Immature natural killer cell (primary cell): ENCODE results near the gene TMOD4. TPM values are rescaled to one million over a fixed set of nuclear protein-coding genes. Genes with fewer than 3 reads are reported as not detected.
"Not testable (repeated sequence)": the region's sequence is repeated elsewhere in the genome, so short reads cannot be mapped to it uniquely, and the experiment has no call there.

ENCODE experiments used
- DNase-seq, 3 donors: peaks; one replicate each; pipeline ENCODE4 v3.0.0; 2022; ENCODE audit warnings: mixed read lengths in 1 of 3
- H3K27ac Mint-ChIP-seq, 6 donors: one replicate each; pipeline ENCODE4 v1.8.0; 2020; ENCODE audit warnings: mixed read lengths in 6 of 6, mild to moderate bottlenecking in 5 of 6, inconsistent platforms in 4 of 6, moderate library complexity in 3 of 6
- H3K27me3 Mint-ChIP-seq, 3 donors: one replicate each; pipeline ENCODE4 v1.8.0; 2020 to 2021; ENCODE audit warnings: low read depth in 3 of 3, mild to moderate bottlenecking in 3 of 3, mixed read lengths in 3 of 3, moderate library complexity in 3 of 3, inconsistent platforms in 1 of 3
- H3K36me3 Mint-ChIP-seq, 3 donors: one replicate each; pipeline ENCODE4 v1.8.0; 2020; ENCODE audit warnings: mixed read lengths in 3 of 3, inconsistent platforms in 2 of 3, mild to moderate bottlenecking in 2 of 3
- H3K4me1 Mint-ChIP-seq, 2 donors: one replicate each; pipeline ENCODE4 v1.8.0; 2020; ENCODE audit warnings: inconsistent platforms in 2 of 2, mild to moderate bottlenecking in 2 of 2, mixed read lengths in 2 of 2, moderate library complexity in 1 of 2
- H3K4me3 Mint-ChIP-seq, 5 donors: one replicate each; pipeline ENCODE4 v1.8.0; 2020; ENCODE audit warnings: mild to moderate bottlenecking in 5 of 5, mixed read lengths in 5 of 5, inconsistent platforms in 3 of 5, moderate library complexity in 3 of 5
- H3K9me3 Mint-ChIP-seq, 6 donors: one replicate each; pipeline ENCODE4 v1.8.0; 2020; ENCODE audit warnings: mild to moderate bottlenecking in 6 of 6, mixed read lengths in 6 of 6, inconsistent platforms in 4 of 6, moderate library complexity in 3 of 6
- polyA plus RNA-seq, 3 donors: library from polyadenylated mRNA; unstranded; fragments of 300-500 nt; fragmentation: Illumina TruSeq; gene quantifications; one replicate each; pipeline ENCODE4 v1.2.3, GENCODE V29; 2021

Gene TMOD4
- polyA plus RNA-seq, 3 donors from 2014 or later: 1.3 TPM; not detected in 2

DNA sequence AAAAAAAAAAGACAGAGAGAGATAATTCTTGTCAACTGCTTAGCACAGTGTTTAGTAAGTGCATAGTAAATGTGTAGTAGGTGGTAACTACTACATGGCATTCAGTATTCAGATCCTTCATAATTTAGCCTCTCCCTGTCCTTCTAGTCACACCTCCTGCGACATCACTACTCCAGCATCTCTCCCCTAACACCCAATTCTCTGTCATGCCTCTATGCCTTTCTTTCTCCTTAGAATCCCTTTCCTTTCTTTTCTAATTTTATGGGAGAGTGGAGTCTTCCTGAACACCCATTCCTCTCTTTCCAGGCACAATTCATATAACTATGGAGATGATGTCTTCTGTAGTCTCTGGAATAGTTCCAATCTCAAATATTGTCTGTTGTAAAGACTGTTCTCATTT is 18.1 kb upstream of the TMOD4 start:
- peaks cover 34 to 35% of the 10 kb centered on the region in 2 donors for H3K4me1 Mint-ChIP-seq
- no peak for DNase-seq
- H3K9me3 Mint-ChIP-seq: no peaks in the 10 kb centered on the region
- H3K27ac Mint-ChIP-seq: no peak overlapping the region
- no peak overlapping the region for H3K4me3 Mint-ChIP-seq
- peaks cover 11 to 22% (median 13%) of the 10 kb centered on the region in 3 donors for H3K27me3 Mint-ChIP-seq
- H3K36me3 Mint-ChIP-seq: peaks cover 0 to 3% (median 0%) of the 10 kb centered on the region in 3 donors

GRCh38 chr1:151193304-151193703 is 17.5 kb upstream of the TMOD4 start:
- Mint-ChIP-seq H3K4me1 (peaks cover 35% of the 10 kb centered on the region in 2 donors), H3K36me3 (peaks cover 0 to 3% (median 0%) of the 10 kb centered on the region in 3 donors), H3K9me3 (no peaks in the 10 kb centered on the region), H3K27me3 (peaks cover 6 to 16% (median 10%) of the 10 kb centered on the region in 3 donors), H3K4me3 (no peak overlapping the region), H3K27ac (no peak overlapping the region)
- DNase-seq: no peak

GRCh38 chr1:151192047-151192446 is 16.3 kb upstream of the TMOD4 start:
- DNase-seq: no peak
- Mint-ChIP-seq H3K36me3 (peaks cover 0 to 3% (median 0%) of the 10 kb centered on the region in 3 donors), H3K4me1 (peaks cover 32 to 38% of the 10 kb centered on the region in 2 donors), H3K27ac (no peak overlapping the region), H3K4me3 (peak overlapping the region in 1 of 5 donors; percentile 32), H3K9me3 (no peaks in the 10 kb centered on the region), H3K27me3 (peaks cover 3 to 9% (median 7%) of the 10 kb centered on the region in 3 donors)

DNA sequence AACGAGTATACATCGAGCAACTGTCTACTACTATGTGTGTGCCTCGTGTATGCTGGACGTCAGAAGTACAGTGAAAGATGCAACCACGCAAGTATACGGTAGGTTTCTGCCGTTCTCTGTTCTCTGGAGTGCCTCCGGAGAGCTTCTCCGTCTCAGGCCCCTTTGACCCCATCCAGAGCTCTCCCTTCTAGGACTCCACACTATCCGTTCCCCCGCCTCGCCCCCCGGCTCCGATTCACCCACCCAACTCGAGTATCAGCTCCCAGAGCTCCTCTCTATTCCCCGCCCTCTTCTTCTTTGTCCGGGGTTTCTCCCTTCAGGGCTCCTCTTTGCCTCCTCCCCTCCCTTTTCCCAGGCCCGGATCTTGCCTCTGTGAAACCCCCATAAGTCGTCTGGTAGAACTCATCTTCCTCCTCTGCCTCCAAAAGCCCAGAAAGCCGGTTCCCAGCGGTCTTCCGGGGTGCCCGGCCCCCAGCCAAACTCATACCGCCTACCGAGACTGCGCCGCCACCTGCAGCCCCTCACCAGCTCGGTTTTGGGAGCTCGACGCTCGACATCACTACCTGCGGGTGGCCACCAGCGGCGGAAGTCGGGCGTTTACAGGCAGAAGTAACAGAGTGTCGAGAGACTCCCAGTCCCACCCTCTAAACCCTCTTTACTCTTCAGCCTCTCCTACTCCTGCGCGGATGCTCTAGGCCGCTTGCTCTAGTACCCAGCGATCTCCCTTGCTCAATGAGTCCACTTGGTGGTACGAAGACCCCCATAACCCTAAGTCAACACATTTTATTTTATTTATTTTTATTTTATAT is 14.1 kb upstream of the TMOD4 start, which contains the start of gene VPS72:
VPS72 (minus strand) TSS at position 561 of the 809 bp plus-strand sequence; CDS start at position 485, 76 bp downstream.
- peak; percentile 79 to 80 (median 79) for DNase-seq
- Mint-ChIP-seq H3K27me3 (peaks cover 3 to 5% (median 5%) of the 10 kb centered on the region in 3 donors), H3K36me3 (peaks cover 5 to 10% (median 9%) of the 10 kb centered on the region in 3 donors), H3K9me3 (no peaks in the 10 kb centered on the region), H3K27ac (peak within 1 kb of the TSS; percentile 95 to 98 (median 97)), H3K4me3 (peak within 1 kb of the TSS; percentile 95 to 99 (median 98)), H3K4me1 (peaks cover 31 to 44% of the 10 kb centered on the region in 2 donors)

DNA sequence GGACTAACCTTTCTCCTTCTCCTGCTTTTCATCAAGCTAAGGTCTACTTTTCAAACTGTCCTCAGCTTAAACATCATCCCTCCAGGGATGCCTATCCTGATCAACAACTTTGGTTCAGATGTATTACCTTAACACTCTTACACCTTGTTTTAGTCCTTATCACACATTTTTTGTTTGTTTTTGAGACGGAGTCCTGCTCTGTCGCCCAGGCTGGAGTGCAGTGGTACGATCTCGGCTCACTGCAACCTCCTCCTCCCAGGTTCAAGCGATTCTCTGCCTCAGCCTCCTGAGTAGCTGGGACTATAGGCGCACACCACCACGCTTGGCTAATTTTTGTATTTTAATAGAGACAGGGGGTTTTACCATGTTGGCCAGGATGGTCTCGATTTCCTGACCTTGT is 12.9 kb upstream of the TMOD4 start:
- Mint-ChIP-seq H3K4me3 (peak overlapping the region; percentile 95 to 99 (median 98)), H3K27ac (peak overlapping the region; percentile 68 to 98 (median 96)), H3K36me3 (peaks cover 10 to 18% (median 15%) of the 10 kb centered on the region in 3 donors), H3K4me1 (peaks cover 35 to 44% of the 10 kb centered on the region in 2 donors)
- H3K9me3 Mint-ChIP-seq, DNase-seq, H3K27me3 Mint-ChIP-seq: not testable (repeated sequence)

GRCh38 chr1:151187205-151187604 is 11.4 kb upstream of the TMOD4 start:
- H3K27ac Mint-ChIP-seq: no peak overlapping the region
- no peak overlapping the region for H3K4me3 Mint-ChIP-seq
- H3K27me3 Mint-ChIP-seq: peaks cover 3 to 5% (median 5%) of the 10 kb centered on the region in 3 donors
- H3K4me1 Mint-ChIP-seq: peaks cover 35 to 50% of the 10 kb centered on the region in 2 donors
- H3K36me3 Mint-ChIP-seq: peaks cover 17 to 27% (median 23%) of the 10 kb centered on the region in 3 donors
- no peak for DNase-seq
- H3K9me3 Mint-ChIP-seq: no peaks in the 10 kb centered on the region

DNA sequence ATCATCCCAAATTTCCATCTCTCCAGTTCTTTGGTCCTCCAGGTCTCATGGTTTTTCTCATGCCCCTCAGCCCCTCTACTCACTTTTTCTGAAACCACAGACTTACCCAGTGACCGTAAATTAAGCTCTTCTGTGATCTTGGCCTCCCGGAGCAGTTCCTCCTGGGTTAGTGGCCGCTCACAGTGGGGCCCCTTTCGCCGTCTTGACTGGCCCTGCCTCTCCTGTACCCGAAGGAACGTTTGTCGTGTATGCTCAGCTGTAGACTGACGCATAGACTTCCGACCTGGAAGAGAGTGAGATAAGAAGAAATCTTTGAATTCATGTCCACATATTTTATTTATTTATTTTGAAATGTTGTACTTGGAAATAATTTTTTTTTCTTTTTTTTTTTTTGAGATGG is 8.4 kb upstream of the TMOD4 start:
- peaks cover 20 to 33% of the 10 kb centered on the region in 2 donors for H3K4me1 Mint-ChIP-seq
- no peak overlapping the region for H3K4me3 Mint-ChIP-seq

DNA sequence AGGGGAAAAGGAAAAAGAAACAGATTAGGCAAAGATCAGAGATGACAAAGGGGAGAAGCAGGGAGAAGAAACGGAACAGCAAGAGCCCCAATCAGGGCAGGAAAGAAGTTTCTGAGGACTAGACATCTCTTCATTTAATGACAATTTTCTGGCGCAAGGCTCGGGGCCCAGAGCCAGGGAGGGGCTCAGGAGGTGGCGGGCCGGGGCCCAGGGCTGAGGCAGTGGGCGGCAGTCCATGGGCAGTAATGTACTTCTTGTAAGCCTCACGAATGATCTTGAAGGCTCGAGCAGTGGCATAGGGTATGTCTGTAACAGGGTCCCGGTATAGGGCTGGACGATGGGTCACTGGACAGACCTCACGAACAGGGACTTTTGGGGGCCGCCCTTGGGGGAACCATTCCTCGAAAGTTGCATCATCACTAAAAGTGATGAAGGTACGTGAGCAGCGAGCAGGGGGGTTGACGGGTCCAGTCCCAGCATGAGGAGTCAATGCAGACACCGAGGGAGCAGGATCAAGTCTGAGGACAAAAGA is 799 bp upstream of the TMOD4 start:
- H3K4me1 Mint-ChIP-seq: peaks cover 0 to 7% of the 10 kb centered on the region in 2 donors
- DNase-seq: no peak
- H3K27ac Mint-ChIP-seq: peak overlapping the region in 1 of 6 donors; percentile 66
- H3K27me3 Mint-ChIP-seq: no peaks in the 10 kb centered on the region
- H3K36me3 Mint-ChIP-seq: peaks cover 24 to 57% (median 37%) of the 10 kb centered on the region in 3 donors
- H3K9me3 Mint-ChIP-seq: no peaks in the 10 kb centered on the region
- no peak overlapping the region for H3K4me3 Mint-ChIP-seq

More for the DNA sequence above, 8.4 kb upstream of the TMOD4 start:
- Mint-ChIP-seq H3K27me3 (no peaks in the 10 kb centered on the region), H3K36me3 (peaks cover 28 to 44% (median 36%) of the 10 kb centered on the region in 3 donors), H3K27ac (no peak overlapping the region), H3K9me3 (no peaks in the 10 kb centered on the region)
- no peak for DNase-seq

GRCh38 chr1:151175041-151175741 is 590 bp downstream of the TMOD4 start:
- Mint-ChIP-seq H3K4me3 (no peak overlapping the region), H3K4me1 (peaks cover 0 to 7% of the 10 kb centered on the region in 2 donors), H3K27ac (peak overlapping the region in 1 of 6 donors; percentile 51), H3K36me3 (peaks cover 15 to 48% (median 31%) of the 10 kb centered on the region in 3 donors), H3K27me3 (peaks cover 0 to 2% (median 0%) of the 10 kb centered on the region in 3 donors), H3K9me3 (no peaks in the 10 kb centered on the region)
- no peak for DNase-seq

GRCh38 chr1:151171190-151171589 is 4.6 kb downstream of the TMOD4 start:
- Mint-ChIP-seq H3K4me3 (no peak overlapping the region), H3K4me1 (peaks cover 16 to 18% of the 10 kb centered on the region in 2 donors), H3K27me3 (peaks cover 4 to 8% (median 4%) of the 10 kb centered on the region in 3 donors), H3K9me3 (no peaks in the 10 kb centered on the region), H3K27ac (peak overlapping the region in 3 of 6 donors; percentile 12 to 72 (median 25)), H3K36me3 (peaks cover 7 to 35% (median 23%) of the 10 kb centered on the region in 3 donors)
- DNase-seq: no peak

DNA sequence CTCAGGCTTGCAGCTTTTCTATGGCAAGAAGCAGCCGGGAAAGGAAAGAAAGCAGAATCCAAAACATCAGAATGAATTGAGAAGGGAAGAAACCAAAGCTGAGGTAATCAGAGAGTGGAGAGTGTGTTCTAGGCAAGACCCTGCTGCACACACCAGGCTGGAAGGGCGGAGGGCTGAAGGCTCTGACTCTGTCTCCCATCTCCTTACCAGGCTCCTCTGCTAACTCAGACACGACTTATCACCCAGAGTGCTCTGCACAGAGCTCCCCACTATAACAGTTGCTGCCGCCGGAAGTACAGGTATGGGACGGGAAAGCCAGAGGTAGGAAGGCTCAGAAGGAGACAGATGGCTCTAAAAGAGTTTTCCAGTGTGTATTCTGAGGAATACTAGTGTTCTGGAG is 8.7 kb downstream of the TMOD4 start:
- Mint-ChIP-seq H3K27ac (peak overlapping the region; percentile 45 to 98 (median 92)), H3K9me3 (no peaks in the 10 kb centered on the region), H3K4me1 (peaks cover 34 to 41% of the 10 kb centered on the region in 2 donors), H3K4me3 (peak overlapping the region; percentile 94 to 100 (median 99)), H3K27me3 (peaks cover 9 to 15% (median 10%) of the 10 kb centered on the region in 3 donors), H3K36me3 (peaks cover 12 to 26% (median 26%) of the 10 kb centered on the region in 3 donors)
- DNase-seq: no peak

GRCh38 chr1:151166505-151166956 is 9.2 kb downstream of the TMOD4 start:
- DNase-seq: no peak
- Mint-ChIP-seq H3K4me1 (peaks cover 40 to 47% of the 10 kb centered on the region in 2 donors), H3K9me3 (no peaks in the 10 kb centered on the region), H3K36me3 (peaks cover 12 to 26% (median 24%) of the 10 kb centered on the region in 3 donors), H3K4me3 (peak overlapping the region; percentile 94 to 100 (median 99)), H3K27ac (peak overlapping the region; percentile 91 to 98 (median 95)), H3K27me3 (peaks cover 9 to 15% (median 10%) of the 10 kb centered on the region in 3 donors)
